Measurements from ENCODE around the gene LYRM4.

Gene LYRM4

GRCh38 chr6:5143634-5144311 is 117.0 kb downstream of the LYRM4 start:
- H3K27ac ChIP-seq (replicated peaks): no peak overlapping the region
- H3K4me3 ChIP-seq (replicated peaks; ENCODE audit: insufficient read depth, low read length): no peak overlapping the region
- H3K27me3 ChIP-seq (ENCODE audit: insufficient read depth, poor library complexity, severe bottlenecking): no peaks in the 10 kb centered on the region
- DNase-seq (ENCODE audit: low read depth in 1 of 2, low spot score in 1 of 2): peak in 1 of 2 experiments; percentile 73
- TF ChIP-seq CTCF (IDR thresholded peaks at IDR 0.05; ENCODE audit: insufficient read depth, low read length) (peak; percentile 73), GABPA (IDR thresholded peaks at IDR 0.05; ENCODE audit: low read depth) (no peak), POLR2AphosphoS5 (IDR thresholded peaks at IDR 0.05; ENCODE audit: low read depth) (no peak), SPI1 (IDR thresholded peaks at IDR 0.05; ENCODE audit: borderline replicate concordance, low read depth) (peak; percentile 31; the same call in 1 of the 2 replicates)
- TF ChIP-seq, protein P1, sequence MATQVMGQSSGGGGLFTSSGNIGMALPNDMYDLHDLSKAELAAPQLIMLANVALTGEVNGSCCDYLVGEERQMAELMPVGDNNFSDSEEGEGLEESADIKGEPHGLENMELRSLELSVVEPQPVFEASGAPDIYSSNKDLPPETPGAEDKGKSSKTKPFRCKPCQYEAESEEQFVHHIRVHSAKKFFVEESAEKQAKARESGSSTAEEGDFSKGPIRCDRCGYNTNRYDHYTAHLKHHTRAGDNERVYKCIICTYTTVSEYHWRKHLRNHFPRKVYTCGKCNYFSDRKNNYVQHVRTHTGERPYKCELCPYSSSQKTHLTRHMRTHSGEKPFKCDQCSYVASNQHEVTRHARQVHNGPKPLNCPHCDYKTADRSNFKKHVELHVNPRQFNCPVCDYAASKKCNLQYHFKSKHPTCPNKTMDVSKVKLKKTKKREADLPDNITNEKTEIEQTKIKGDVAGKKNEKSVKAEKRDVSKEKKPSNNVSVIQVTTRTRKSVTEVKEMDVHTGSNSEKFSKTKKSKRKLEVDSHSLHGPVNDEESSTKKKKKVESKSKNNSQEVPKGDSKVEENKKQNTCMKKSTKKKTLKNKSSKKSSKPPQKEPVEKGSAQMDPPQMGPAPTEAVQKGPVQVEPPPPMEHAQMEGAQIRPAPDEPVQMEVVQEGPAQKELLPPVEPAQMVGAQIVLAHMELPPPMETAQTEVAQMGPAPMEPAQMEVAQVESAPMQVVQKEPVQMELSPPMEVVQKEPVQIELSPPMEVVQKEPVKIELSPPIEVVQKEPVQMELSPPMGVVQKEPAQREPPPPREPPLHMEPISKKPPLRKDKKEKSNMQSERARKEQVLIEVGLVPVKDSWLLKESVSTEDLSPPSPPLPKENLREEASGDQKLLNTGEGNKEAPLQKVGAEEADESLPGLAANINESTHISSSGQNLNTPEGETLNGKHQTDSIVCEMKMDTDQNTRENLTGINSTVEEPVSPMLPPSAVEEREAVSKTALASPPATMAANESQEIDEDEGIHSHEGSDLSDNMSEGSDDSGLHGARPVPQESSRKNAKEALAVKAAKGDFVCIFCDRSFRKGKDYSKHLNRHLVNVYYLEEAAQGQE (IDR thresholded peaks at IDR 0.05; ENCODE audit: insufficient replicate concordance, low read depth): no peak

DNA sequence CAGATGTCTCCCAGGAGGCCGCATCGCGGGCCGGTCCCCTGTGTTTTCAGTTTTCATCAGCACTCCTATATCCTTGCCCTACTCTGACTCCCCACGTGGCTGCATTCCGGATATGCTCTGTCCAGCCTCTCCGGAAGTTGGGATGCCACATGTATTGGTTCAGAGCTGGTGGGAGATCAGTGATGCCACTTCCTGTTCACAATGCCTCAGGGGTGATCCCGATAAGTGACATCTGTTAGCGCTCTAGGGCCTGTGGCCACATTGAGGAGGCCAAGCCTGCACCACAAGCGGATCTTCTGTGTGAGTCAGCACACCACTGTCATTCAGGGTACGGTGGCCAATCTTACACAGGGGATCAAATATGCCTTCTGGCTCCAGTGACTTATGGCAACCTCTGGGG is 117.8 kb downstream of the LYRM4 start:
- no peak for DNase-seq (ENCODE audit: low read depth in 1 of 2, low spot score in 1 of 2)
- TF ChIP-seq GABPA (IDR thresholded peaks at IDR 0.05; ENCODE audit: low read depth) (no peak), CTCF (IDR thresholded peaks at IDR 0.05; ENCODE audit: insufficient read depth, low read length) (no peak), POLR2AphosphoS5 (IDR thresholded peaks at IDR 0.05; ENCODE audit: low read depth) (no peak), SPI1 (IDR thresholded peaks at IDR 0.05; ENCODE audit: borderline replicate concordance, low read depth) (no peak)
- TF ChIP-seq, protein P1 (IDR thresholded peaks at IDR 0.05; ENCODE audit: insufficient replicate concordance, low read depth): no peak
- H3K27ac ChIP-seq (replicated peaks): no peak overlapping the region
- no peaks in the 10 kb centered on the region for H3K27me3 ChIP-seq (ENCODE audit: insufficient read depth, poor library complexity, severe bottlenecking)
- H3K4me3 ChIP-seq (replicated peaks; ENCODE audit: insufficient read depth, low read length): no peak overlapping the region

DNA sequence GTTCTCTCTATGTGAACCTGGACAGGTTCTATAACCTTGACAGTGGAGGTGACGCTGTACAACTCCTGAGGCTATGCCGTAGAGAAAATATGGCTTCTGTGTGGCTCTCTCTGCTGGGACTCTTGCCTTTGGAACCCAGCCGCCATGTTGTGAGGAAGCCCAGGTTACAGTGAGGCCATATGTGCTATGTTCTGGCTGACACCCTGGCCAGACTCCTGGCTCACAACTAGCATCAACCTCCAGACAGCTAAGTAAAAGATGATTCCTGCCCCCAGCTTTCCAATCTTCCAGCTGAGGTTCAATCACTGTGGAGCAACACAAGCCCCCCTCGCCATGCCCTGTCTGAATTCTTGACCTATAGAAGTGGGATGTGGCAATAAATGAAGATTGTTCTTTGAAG is 118.6 kb downstream of the LYRM4 start:
- H3K4me3 ChIP-seq (replicated peaks; ENCODE audit: insufficient read depth, low read length): no peak overlapping the region
- no peaks in the 10 kb centered on the region for H3K27me3 ChIP-seq (ENCODE audit: insufficient read depth, poor library complexity, severe bottlenecking)
- DNase-seq (ENCODE audit: low read depth in 1 of 2, low spot score in 1 of 2): no peak
- no peak for TF ChIP-seq POLR2AphosphoS5 (IDR thresholded peaks at IDR 0.05; ENCODE audit: low read depth)
- TF ChIP-seq SPI1 (IDR thresholded peaks at IDR 0.05; ENCODE audit: borderline replicate concordance, low read depth): no peak
- TF ChIP-seq, protein P1 (IDR thresholded peaks at IDR 0.05; ENCODE audit: insufficient replicate concordance, low read depth): no peak
- no peak for TF ChIP-seq CTCF (IDR thresholded peaks at IDR 0.05; ENCODE audit: insufficient read depth, low read length)
- no peak for TF ChIP-seq GABPA (IDR thresholded peaks at IDR 0.05; ENCODE audit: low read depth)
- H3K27ac ChIP-seq (replicated peaks): no peak overlapping the region
